Fibroblast of villous mesenchyme (primary cell): ENCODE results near the gene WNT11. TPM values are rescaled to one million over a fixed set of nuclear protein-coding genes. Genes with fewer than 3 reads are reported as not detected.

Source experiments
- DNase-seq: peaks from one replicate; pipeline ENCODE4 v3.0.0-alpha.2; 2010; ENCODE audit warnings: low read depth
- H3K4me3 ChIP-seq: 2 replicates; pipeline ENCODE4 v1.5.1; 2011; ENCODE audit warnings: low read depth, mild to moderate bottlenecking, low read length
- total RNA-seq: library from RNA; depleted of rRNA; stranded (reverse); fragments of >200 nt; gene quantifications from 2 replicates; pipeline ENCODE4 v1.2.3, GENCODE V29; 2012
- TF ChIP-seq, protein P1 (sequence below): IDR thresholded peaks from 2 replicates; pipeline ENCODE4 v1.5.1; 2012; ENCODE audit warnings: low read depth, mild to moderate bottlenecking, low read length; ENCODE audit not compliant: insufficient read depth

Gene WNT11
- total RNA-seq, 1 donor, result not detected

DNA sequence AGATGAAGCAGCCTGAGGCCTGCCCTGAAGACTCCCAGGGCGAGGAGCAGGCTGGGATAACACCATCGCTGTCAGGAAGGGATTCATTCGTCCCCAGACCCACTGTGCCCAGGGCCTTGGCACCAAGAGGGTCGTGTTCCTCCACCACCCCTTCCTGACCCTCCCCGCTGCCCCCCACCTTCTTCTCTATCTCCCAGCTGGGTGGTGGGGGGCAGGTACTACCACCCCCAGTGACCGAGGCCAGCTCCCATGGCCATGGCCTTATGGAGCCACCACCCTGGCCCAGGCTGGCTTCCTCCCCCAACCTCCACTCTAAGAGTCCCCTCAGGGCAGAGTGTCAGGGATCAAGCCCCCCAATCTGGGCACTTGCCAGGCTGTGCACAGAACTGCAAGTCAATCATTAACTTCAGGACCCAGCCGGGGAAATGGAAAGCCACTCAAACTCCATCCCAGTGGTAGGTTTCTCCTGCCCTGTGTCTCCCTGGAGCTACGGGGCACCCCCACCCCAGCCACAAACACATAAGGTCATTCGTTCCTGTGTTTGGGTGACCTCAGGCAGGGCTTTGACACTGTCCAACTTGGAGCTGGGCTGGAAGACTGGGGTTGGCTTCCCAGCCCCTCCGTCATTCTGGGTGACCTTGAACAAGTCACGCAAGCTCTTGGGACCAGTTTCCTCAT lies 33.3 kb upstream of the WNT11 start:
- DNase-seq, result no peak
- TF ChIP-seq, protein P1, sequence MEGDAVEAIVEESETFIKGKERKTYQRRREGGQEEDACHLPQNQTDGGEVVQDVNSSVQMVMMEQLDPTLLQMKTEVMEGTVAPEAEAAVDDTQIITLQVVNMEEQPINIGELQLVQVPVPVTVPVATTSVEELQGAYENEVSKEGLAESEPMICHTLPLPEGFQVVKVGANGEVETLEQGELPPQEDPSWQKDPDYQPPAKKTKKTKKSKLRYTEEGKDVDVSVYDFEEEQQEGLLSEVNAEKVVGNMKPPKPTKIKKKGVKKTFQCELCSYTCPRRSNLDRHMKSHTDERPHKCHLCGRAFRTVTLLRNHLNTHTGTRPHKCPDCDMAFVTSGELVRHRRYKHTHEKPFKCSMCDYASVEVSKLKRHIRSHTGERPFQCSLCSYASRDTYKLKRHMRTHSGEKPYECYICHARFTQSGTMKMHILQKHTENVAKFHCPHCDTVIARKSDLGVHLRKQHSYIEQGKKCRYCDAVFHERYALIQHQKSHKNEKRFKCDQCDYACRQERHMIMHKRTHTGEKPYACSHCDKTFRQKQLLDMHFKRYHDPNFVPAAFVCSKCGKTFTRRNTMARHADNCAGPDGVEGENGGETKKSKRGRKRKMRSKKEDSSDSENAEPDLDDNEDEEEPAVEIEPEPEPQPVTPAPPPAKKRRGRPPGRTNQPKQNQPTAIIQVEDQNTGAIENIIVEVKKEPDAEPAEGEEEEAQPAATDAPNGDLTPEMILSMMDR, result no peak
- H3K4me3 ChIP-seq, result no peak overlapping the region

DNA sequence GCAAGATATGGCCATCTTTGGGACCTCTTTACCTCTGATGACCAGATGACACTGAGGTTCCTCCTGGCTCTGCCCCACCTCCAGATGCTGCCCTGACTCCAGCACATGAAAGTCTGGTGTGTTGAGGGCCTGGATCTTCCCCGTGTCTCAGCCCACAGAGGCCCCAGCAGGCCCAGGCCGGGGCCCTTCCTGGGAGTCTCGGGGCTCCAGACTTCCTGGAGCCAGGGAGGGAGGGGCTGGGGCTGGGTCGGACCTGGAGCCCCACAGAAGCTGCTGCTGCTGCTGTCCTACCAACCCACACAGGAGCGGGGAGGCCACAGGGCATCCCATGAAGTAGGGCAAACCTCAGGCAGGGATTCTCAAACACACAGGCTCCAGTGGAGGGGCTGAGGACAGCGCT lies 32.2 kb upstream of the WNT11 start:
- H3K4me3 ChIP-seq, result no peak overlapping the region
- no peak for DNase-seq
- TF ChIP-seq, protein P1, result no peak

DNA sequence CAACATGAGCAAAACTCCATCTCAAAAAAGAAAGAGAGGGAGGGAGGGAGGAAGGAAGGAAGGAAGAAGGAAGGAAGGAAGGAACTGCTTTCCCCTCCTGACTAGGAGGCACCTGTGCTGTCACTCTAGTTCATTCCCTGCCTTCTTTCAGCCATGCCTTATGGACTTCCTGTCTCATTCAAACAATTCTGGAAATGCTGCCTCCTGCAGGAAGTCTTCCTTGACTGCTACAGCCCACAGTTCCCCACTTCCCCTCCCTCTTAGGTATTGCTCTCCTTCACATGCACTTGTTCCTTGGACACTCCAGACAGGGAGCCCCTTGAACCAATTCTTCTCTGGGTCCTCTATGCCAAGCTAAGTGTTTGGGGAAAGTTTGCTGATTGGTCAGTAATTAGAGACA lies 31.6 kb upstream of the WNT11 start:
- H3K4me3 ChIP-seq, result no peak overlapping the region
- DNase-seq, result no peak
- TF ChIP-seq, protein P1, result no peak

DNA sequence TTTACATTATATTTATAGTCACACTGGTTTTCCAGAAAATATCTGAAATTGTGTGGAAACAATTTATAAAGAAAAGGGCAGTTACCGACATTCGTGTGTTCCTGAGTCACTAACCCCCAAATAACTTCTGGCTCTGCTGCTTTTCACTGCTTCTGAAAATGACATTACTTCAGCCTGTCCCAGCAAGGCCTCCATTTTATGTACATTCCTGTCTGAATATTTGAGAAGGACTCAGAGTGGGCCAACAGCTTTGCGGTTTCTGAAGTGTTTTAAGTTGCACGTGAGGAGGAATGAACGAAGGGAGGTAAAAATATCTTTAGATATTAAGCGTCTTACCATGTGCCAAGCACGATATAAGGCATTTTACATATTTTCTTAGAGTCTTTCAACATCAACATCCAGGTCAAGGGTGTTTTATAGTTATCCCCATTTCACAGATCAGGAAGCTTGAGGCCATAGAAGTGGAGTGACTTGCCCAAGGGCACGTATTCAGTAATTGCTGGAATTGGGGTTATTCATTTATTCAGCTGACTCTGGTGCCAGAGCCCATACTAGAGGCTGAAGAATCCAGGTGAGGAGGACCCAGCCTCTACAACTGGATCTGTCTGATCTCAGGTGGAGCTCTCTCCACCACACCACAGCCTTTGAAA lies 30.8 kb upstream of the WNT11 start:
- DNase-seq, result no peak
- TF ChIP-seq, protein P1, result no peak
- no peak overlapping the region for H3K4me3 ChIP-seq

DNA sequence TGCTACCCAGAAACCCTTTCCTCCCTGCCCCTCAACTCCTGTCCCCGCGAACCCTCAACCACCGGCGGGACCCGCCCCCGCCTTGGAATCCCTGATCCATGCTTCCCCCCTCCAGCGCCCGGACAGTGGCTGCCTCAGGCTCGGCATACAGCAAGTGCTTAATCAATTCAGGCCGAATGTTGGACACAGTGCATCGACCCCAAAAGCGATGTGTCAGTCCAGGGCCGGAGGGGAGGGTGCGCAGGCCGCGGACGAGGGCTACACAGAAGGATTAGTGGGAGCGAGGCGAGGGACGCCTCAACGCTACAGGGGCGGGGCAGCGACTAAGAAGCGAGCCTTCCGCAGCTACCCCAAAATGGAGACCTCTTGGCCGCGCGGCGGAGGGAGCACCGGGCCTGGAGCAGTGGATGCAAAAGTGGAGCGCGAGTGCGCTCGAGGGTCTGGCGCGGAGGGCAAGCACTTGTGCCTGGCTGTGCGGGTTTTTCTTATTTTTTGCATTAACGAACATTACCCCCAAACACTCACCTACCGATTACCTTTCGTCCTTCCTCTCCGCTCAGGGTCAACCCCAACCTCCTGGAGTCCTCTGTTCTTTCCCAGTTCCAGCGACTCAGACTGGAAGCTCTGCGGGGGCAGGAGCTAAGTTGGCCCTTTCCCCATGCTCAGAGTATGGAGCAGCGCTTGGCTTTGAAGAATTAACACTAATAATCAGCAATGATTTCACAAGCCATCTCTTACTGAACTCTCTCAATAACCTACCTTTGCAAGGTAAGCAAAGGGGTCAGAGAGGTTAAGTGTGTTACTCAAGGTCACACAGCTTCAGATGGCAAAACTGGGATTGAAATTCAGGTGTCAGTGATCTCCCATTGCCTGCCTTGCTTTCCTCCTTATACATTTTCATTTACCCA lies 30.0 kb upstream of the WNT11 start:
- TF ChIP-seq, protein P1, result no peak
- DNase-seq, result peak; percentile 58
- H3K4me3 ChIP-seq, result peak overlapping the region; percentile 93

DNA sequence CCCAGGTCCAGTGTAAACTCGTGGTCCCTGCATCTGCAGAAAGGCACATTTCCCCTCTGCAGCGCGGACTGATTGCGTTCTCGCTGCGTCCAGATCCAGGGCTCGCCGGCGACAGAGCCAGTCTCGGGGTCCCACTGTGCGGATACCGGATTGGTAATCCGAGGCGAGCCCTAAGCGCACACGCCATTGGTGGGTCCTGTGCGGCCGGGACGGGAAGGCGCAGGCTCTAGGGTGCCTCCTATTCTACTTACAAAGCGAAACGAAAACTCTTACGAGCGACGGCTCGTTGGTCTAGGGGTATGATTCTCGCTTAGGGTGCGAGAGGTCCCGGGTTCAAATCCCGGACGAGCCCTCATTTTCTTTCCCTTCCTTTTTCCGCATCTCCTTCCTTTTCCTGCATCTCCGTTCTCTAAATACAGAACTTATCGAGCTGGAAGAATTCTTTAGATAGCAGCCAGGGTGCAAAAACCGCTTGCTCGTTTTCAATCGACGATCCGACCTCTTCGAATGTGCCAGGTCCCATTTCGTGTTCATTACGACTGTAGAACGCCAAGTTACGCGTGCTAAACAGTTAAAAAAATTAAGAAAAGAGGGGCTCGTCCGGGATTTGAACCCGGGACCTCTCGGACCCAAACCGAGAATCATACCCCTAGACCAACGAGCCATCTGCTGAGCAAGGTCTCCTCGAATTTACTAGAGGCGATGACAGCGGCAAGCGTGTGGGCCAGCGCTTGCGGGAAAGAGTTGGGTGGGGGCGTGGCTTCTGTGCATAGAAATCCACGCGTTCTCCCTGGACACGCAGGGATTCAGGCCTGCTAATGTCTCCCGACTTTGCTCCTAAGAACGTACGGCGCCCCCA lies 29.2 kb upstream of the WNT11 start:
- DNase-seq, result peak; percentile 94
- TF ChIP-seq, protein P1, result no peak
- H3K4me3 ChIP-seq, result peak overlapping the region; percentile 93
